KMS-11 (cell line): ENCODE measurements around the gene CCDC183.
"Not testable (repeated sequence)": the region's sequence is repeated elsewhere in the genome, so short reads cannot be mapped to it uniquely, and the experiment has no call there.

Experiments used
- H2AFZ ChIP-seq: fragments of 200-600 bp; sonication (generic); 2 replicates; pipeline ENCODE4 v1.6.1; 2016; ENCODE audit warnings: antibody characterized with exemption, mixed run types, low read depth
- H3K27ac ChIP-seq: fragments of 200-600 bp; sonication (generic); 2 replicates; pipeline ENCODE4 v1.6.1; 2016; ENCODE audit warnings: mild to moderate bottlenecking, mixed run types
- H3K27me3 ChIP-seq: fragments of 200-600 bp; sonication (generic); 2 replicates; pipeline ENCODE4 v1.6.1; 2017; ENCODE audit warnings: mild to moderate bottlenecking, low read depth, mixed run types, moderate library complexity; ENCODE audit not compliant: insufficient read depth
- H3K36me3 ChIP-seq: fragments of 200-600 bp; sonication (generic); 2 replicates; pipeline ENCODE4 v1.6.1; 2017; ENCODE audit warnings: mild to moderate bottlenecking, mixed run types; ENCODE audit not compliant: insufficient read depth
- H3K4me1 ChIP-seq: fragments of 200-600 bp; sonication (generic); 2 replicates; pipeline ENCODE4 v1.6.1; 2016; ENCODE audit warnings: mild to moderate bottlenecking, low read depth, mixed run types; ENCODE audit not compliant: poor library complexity, severe bottlenecking
- H3K4me2 ChIP-seq: fragments of 200-600 bp; sonication (generic); 2 replicates; pipeline ENCODE4 v1.7.0; 2016; ENCODE audit warnings: mild to moderate bottlenecking, mixed run types
- H3K4me3 ChIP-seq: fragments of 200-600 bp; sonication (generic); IDR thresholded peaks from 2 replicates; pipeline ENCODE4 v1.6.1; 2017; ENCODE audit warnings: low read depth, low read length, mixed read lengths; ENCODE audit not compliant: insufficient read depth
- H3K79me2 ChIP-seq: fragments of 200-600 bp; sonication (generic); 2 replicates; pipeline ENCODE4 v1.6.1; 2016; ENCODE audit warnings: low read depth, mixed run types; ENCODE audit not compliant: insufficient read depth
- H3K9ac ChIP-seq: fragments of 200-600 bp; sonication (generic); 2 replicates; pipeline ENCODE4 v1.6.1; 2016; ENCODE audit warnings: mild to moderate bottlenecking, mixed run types
- H4K20me1 ChIP-seq: fragments of 200-600 bp; sonication (generic); 2 replicates; pipeline ENCODE4 v1.6.1; 2016; ENCODE audit warnings: mild to moderate bottlenecking, mixed run types; ENCODE audit not compliant: insufficient read depth
- TF ChIP-seq, protein P1 (sequence below): fragments of 200-600 bp; sonication (generic); conservative IDR thresholded peaks from 2 replicates; pipeline ENCODE4 v1.6.1; 2017; ENCODE audit warnings: low read depth, mild to moderate bottlenecking, antibody characterized with exemption, low read length, moderate library complexity, mixed read lengths

The CCDC183 gene

DNA sequence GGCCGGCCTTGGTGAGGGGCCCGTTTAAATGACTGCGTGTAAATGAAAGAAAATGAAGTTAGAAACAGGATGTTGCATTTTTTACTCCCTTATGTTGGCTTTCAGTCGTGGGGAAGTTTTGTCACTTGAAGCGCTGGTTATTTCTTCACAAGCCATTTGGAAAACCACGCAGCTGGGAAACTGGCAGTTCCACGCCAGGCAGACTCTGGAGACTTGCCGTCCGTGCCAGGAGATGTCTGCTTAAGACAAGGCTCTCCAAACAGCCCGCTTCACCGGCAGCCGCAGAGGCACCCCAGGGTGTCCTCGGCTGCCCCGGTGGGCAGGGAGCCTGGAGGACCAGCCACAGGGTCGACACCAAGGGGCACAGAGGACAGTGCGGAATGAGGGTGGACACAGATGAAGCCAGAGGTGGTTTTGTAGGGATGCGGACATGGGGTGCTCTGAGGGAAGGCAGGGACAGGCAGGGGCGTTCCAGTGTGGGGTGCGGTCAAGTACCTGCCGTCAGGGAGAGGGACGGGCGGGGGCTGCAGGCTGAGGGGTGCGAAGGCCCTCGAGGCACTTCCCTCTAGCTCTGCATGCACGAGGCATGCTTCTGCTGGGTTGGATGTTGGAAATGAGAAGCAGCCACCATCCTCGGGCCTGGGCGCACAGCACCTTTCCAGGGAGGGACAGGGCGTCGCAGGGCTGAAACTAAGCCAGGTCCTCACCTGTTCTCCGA lies 35.0 kb downstream of the CCDC183 start:
- no peak overlapping the region for H3K27ac ChIP-seq
- H3K36me3 ChIP-seq = no peaks in the 10 kb centered on the region
- no peak overlapping the region for H3K9ac ChIP-seq
- no peaks in the 10 kb centered on the region for H3K4me1 ChIP-seq
- no peaks in the 10 kb centered on the region for H4K20me1 ChIP-seq
- no peaks in the 10 kb centered on the region for H3K79me2 ChIP-seq
- no peak overlapping the region for H2AFZ ChIP-seq
- H3K4me3 ChIP-seq = no peak overlapping the region
- TF ChIP-seq, protein P1, sequence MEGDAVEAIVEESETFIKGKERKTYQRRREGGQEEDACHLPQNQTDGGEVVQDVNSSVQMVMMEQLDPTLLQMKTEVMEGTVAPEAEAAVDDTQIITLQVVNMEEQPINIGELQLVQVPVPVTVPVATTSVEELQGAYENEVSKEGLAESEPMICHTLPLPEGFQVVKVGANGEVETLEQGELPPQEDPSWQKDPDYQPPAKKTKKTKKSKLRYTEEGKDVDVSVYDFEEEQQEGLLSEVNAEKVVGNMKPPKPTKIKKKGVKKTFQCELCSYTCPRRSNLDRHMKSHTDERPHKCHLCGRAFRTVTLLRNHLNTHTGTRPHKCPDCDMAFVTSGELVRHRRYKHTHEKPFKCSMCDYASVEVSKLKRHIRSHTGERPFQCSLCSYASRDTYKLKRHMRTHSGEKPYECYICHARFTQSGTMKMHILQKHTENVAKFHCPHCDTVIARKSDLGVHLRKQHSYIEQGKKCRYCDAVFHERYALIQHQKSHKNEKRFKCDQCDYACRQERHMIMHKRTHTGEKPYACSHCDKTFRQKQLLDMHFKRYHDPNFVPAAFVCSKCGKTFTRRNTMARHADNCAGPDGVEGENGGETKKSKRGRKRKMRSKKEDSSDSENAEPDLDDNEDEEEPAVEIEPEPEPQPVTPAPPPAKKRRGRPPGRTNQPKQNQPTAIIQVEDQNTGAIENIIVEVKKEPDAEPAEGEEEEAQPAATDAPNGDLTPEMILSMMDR = no peak
- H3K4me2 ChIP-seq = no peak overlapping the region
- no peaks in the 10 kb centered on the region for H3K27me3 ChIP-seq

DNA sequence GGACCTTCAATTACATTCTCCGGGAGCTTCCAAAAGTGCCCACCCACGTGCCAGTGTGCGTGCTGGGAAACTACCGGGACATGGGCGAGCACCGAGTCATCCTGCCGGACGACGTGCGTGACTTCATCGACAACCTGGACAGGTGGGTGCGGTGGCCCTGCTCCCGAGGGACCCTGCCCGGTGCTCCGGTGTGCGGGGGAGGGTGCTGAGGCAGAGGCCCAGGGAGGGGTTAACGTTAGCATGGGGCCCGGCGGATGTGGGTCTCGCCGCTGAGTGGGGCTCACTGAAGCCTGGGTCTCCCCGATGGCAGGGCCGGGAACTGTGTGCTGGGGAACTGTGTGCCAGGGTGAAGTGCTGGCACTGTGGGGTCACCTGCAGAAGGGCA lies 35.6 kb downstream of the CCDC183 start:
- H2AFZ ChIP-seq = no peak overlapping the region
- no peaks in the 10 kb centered on the region for H3K27me3 ChIP-seq
- TF ChIP-seq, protein P1 = no peak
- H3K79me2 ChIP-seq = no peaks in the 10 kb centered on the region
- no peaks in the 10 kb centered on the region for H3K4me1 ChIP-seq
- no peak overlapping the region for H3K9ac ChIP-seq
- no peak overlapping the region for H3K27ac ChIP-seq
- no peaks in the 10 kb centered on the region for H3K36me3 ChIP-seq
- H3K4me2 ChIP-seq = no peak overlapping the region
- no peaks in the 10 kb centered on the region for H4K20me1 ChIP-seq
- H3K4me3 ChIP-seq = no peak overlapping the region

DNA sequence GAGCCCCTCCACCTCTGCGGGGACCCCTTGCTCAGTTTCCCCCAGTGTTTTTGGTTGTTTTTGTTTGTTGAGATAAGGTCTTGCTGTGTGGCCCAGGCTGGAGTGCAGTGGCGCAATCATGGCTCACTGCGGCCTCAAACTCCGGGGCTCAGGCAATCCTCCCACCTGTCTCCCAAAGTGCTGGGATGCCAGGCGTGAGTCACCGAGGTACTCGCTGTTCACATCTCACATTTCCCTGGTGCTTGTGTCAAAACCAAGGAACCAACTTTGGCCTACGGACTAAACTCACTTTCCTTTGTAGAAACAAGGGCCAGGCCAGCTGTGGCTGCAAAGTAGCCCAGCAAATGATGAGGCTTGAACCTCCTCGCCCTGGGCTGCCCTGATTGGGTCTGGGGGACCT lies 36.4 kb downstream of the CCDC183 start:
- Histone ChIP-seq H3K9ac (no peak overlapping the region), H3K4me3 (no peak overlapping the region), H3K4me2 (no peak overlapping the region), H2AFZ (no peak overlapping the region), H3K36me3 (no peaks in the 10 kb centered on the region), H3K79me2 (no peaks in the 10 kb centered on the region), H4K20me1 (no peaks in the 10 kb centered on the region), H3K4me1 (no peaks in the 10 kb centered on the region), H3K27ac (no peak overlapping the region), H3K27me3 (no peaks in the 10 kb centered on the region)
- TF ChIP-seq, protein P1 = no peak

DNA sequence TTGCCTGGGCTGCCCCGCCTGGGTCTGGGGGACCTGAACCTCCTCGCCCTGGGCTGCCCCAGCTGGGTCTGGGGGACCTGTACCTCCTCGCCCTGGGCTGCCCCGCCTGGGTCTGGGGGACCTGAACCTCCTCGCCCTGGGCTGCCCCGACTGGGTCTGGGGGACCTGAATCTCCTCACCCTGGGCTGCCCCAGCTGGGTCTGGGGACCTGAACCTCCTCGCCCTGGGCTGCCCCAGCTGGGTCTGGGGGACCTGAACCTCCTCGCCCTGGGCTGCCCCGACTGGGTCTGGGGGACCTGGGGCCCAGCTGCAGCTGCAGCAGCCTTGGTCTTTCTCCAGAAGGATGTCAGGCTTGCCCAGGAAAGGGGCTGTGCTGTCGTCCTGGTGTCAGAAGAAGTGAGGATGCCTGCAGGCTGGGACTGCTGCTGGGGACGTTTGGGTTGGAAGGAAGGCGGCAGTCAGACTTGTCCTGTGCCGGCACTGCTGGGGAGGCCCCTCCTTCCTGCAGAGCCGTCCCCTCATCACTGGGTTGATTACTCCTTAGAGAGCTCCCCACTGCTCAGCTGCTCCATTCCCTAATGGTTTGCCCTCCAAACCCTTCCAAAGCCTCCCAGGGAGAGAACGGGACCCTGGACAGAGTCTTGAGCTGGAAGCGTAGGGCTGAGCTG lies 37.4 kb downstream of the CCDC183 start:
- H2AFZ ChIP-seq, H3K4me2 ChIP-seq, H3K4me3 ChIP-seq, H3K27ac ChIP-seq, H4K20me1 ChIP-seq, H3K4me1 ChIP-seq, H3K36me3 ChIP-seq, H3K9ac ChIP-seq, H3K27me3 ChIP-seq, H3K79me2 ChIP-seq: not testable (repeated sequence)
